Spleen (tissue), 11 donors: ENCODE data around the gene MEGF9. TPM values are rescaled to one million over a fixed set of nuclear protein-coding genes. Genes with fewer than 3 reads are reported as not detected.

ENCODE experiments used
- DNase-seq: peaks from one replicate; pipeline ENCODE4 v3.0.0-alpha.2; 2020
- H3K27ac ChIP-seq, 8 donors: fragments of 200-600 bp; sonication (generic) in 7 of 8; 1 replicate in 4 of 8; 2 replicates in 4 of 8; pipeline versions ENCODE4 v1.5.0 to v1.8.0; 2016 to 2021; ENCODE audit warnings: inconsistent platforms in 4 of 8, mild to moderate bottlenecking in 4 of 8, moderate library complexity in 1 of 8
- H3K27me3 ChIP-seq, 7 donors: fragments of 200-600 bp; sonication (generic) in 6 of 7; replicated peaks in 1 of 7; 1 replicate in 4 of 7; 2 replicates in 3 of 7; pipeline versions ENCODE4 v1.5.0 to v1.8.0; 2016 to 2021; ENCODE audit warnings: inconsistent platforms in 3 of 7, mild to moderate bottlenecking in 1 of 7
- H3K36me3 ChIP-seq, 6 donors: fragments of 200-600 bp; sonication (generic) in 5 of 6; 1 replicate in 4 of 6; 2 replicates in 2 of 6; pipeline versions ENCODE4 v1.5.0 to v1.8.0; 2016 to 2021; ENCODE audit warnings: inconsistent platforms in 2 of 6
- H3K4me1 ChIP-seq, 6 donors: fragments of 200-600 bp; sonication (generic) in 5 of 6; 1 replicate in 3 of 6; 2 replicates in 3 of 6; pipeline versions ENCODE4 v1.5.0 to v1.8.0; 2016 to 2021; ENCODE audit warnings: inconsistent platforms in 3 of 6
- H3K4me3 ChIP-seq, 8 donors: fragments of 200-600 bp; sonication (generic) in 7 of 8; 1 replicate in 4 of 8; 2 replicates in 4 of 8; pipeline versions ENCODE4 v1.5.0 to v1.8.0; 2016 to 2021; ENCODE audit warnings: inconsistent platforms in 4 of 8, mild to moderate bottlenecking in 4 of 8, moderate library complexity in 2 of 8
- H3K9me3 ChIP-seq, 8 donors: fragments of 200-600 bp; sonication (generic) in 7 of 8; 1 replicate in 4 of 8; 2 replicates in 4 of 8; pipeline versions ENCODE4 v1.5.0 to v1.8.0; 2016 to 2021; ENCODE audit warnings: inconsistent platforms in 4 of 8
- POLR2A ChIP-seq, 3 donors: fragments of 450-650 bp; IDR thresholded peaks; one replicate each; pipeline ENCODE4 v1.5.1; 2017; ENCODE audit warnings: antibody characterized with exemption in 3 of 3, mild to moderate bottlenecking in 1 of 3
- POLR2AphosphoS5 ChIP-seq, 3 donors: sonication (generic); formaldehyde crosslinking; IDR thresholded peaks; one replicate each; pipeline ENCODE4 v1.5.1; 2017; ENCODE audit warnings: antibody characterized with exemption in 3 of 3
- WGBS, 5 donors: extraction: QIAGEN DNeasy Blood & Tissue Kit in 3 of 5; methylation state at CpG; one replicate each; pipeline versions ENCODE4 v1.1.5 to v1.1.7; 2013 to 2018; 5-methylcytosine and 5-hydroxymethylcytosine counted together
- intact Hi-C: fragments of 100-400 bp; cut with DNase I; formaldehyde crosslinking; loops from one replicate; pipeline ENCODE4 v1.15.0; 2023; ENCODE audit warnings: low total_unique reads
- polyA plus RNA-seq, 3 donors: library from polyadenylated mRNA; stranded (reverse); fragments of 200-250 nt; gene quantifications; one replicate each; pipeline ENCODE4 v1.2.1, GENCODE V29; 2013
- total RNA-seq, 7 donors: library from RNA; depleted of rRNA in 3 of 7; stranded (reverse); fragments of >200 nt in 3 of 7; fragmentation: NEBNext Ultra II Directional in 4 of 7; extraction: Animal tissue kit (Norgen Biotek cat#: 25700) in 4 of 7; gene quantifications; one replicate each; pipeline versions ENCODE4 v1.1.0 to v1.2.1, GENCODE V29; 2016 to 2021
- TF ChIP-seq, protein P1 (sequence below), 11 experiments: fragments of 200-600 bp in 7 of 11; fragments of 450-650 bp in 4 of 11; sonication (generic) in 4 of 11; IDR thresholded peaks in 8 of 11; conservative IDR thresholded peaks in 3 of 11; 1 replicate in 7 of 11; 2 replicates in 4 of 11; pipeline versions ENCODE4 v1.4.0 to v1.8.0; 2016 to 2021; ENCODE audit warnings: antibody characterized with exemption in 11 of 11, inconsistent platforms in 4 of 11, mild to moderate bottlenecking in 1 of 11
- donor health status: healthy with polysubstance abuse.
- donor health status: DM: no; HTN: no; CAD: no; lungs with moderate emphysema.
- donor health status: DM: no; HTN: no; CAD: no.
- donor health status: Bipolar disorder and iron deficiency.
- donor health status: healthy.
- donor health status: DM: no; HTN: no; CAD: no.
- donor health status: DM: yes; HTN: yes; CAD: no.

Gene MEGF9
- total and polyA plus RNA-seq, 10 donors = 2.2 to 57.3 (median 30.7) TPM

DNA sequence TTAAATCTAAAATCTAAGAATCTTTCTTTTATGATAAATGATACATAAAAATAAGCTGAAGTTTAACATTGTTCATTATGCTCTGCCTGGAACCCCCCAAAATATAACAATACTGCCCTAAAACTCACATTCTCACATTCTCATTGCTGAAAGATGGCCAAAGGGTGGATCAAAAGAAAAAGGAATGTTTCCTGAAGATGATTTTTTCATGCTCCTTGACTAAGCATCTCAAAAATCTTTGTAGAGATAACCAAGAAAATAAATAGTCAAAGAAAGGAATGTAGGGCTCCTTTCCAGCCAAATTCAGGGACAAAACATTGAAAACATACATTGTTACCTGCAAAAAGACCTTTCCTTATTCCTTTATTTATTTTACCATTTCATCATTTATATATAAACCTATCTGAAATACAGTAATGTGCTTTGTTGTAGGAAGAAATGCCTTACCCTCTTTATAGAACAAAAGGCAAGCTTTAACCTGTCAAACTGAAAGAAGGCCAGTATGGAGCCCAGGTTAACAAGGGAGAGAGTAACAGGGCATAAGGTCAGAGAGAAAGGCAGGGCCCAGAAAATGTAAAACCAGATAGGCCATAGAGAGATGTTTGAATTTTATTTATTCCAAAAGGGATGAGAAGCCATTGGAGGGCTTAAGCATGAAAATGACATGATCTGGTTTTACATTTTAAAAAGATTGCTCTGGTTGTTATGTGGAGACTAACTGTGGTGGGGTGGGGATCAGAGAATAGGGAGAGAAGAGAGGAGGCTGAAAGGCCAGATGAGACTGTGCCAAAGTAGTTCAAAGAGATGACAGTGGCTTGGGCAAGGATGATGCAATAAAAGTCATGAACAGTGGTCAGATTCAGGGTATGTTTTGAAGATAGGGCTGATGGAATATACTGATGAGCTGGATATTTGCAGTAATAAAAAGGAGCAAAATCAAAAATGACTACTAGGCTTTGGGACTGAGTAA lies 97.0 kb downstream of the MEGF9 start:
- intact Hi-C loops = no loop called here
- H3K4me1 ChIP-seq = peaks cover 0 to 13% (median 6%) of the 10 kb centered on the region in 6 donors
- H3K4me3 ChIP-seq = no peak overlapping the region
- no peaks in the 10 kb centered on the region for H3K27me3 ChIP-seq
- no peaks in the 10 kb centered on the region for H3K9me3 ChIP-seq
- no peak overlapping the region for H3K27ac ChIP-seq
- peaks cover 0 to 73% (median 4%) of the 10 kb centered on the region in 6 donors for H3K36me3 ChIP-seq
- no peak for TF ChIP-seq POLR2AphosphoS5 (IDR thresholded peaks at IDR 0.05)
- TF ChIP-seq, protein P1, sequence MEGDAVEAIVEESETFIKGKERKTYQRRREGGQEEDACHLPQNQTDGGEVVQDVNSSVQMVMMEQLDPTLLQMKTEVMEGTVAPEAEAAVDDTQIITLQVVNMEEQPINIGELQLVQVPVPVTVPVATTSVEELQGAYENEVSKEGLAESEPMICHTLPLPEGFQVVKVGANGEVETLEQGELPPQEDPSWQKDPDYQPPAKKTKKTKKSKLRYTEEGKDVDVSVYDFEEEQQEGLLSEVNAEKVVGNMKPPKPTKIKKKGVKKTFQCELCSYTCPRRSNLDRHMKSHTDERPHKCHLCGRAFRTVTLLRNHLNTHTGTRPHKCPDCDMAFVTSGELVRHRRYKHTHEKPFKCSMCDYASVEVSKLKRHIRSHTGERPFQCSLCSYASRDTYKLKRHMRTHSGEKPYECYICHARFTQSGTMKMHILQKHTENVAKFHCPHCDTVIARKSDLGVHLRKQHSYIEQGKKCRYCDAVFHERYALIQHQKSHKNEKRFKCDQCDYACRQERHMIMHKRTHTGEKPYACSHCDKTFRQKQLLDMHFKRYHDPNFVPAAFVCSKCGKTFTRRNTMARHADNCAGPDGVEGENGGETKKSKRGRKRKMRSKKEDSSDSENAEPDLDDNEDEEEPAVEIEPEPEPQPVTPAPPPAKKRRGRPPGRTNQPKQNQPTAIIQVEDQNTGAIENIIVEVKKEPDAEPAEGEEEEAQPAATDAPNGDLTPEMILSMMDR (IDR thresholded peaks at IDR 0.05 in 8 of 11, conservative IDR thresholded peaks at IDR 0.05 in 3 of 11) = no peak
- TF ChIP-seq POLR2A (IDR thresholded peaks at IDR 0.05) = no peak
- DNase-seq = no peak

DNA sequence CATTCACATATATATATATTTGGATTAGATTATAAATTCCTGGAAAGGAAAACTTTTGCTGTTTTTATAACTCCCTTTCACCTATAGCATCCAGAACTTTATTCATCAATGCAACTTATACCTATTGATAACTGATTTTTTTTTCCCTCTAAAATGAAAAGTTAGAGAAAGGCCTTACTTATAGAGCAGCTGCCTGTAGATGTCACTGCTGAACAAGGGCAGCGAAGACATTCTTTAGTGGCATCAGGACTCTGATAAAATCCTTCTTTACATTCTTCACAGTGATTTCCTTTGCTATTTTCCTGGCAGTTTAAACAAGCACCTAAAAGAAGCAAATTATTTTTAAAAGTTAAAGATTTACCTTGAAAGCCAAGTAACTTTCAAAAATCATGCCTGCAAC lies 102.1 kb downstream of the MEGF9 start:
- Histone ChIP-seq H3K36me3 (peaks cover 0 to 76% (median 15%) of the 10 kb centered on the region in 6 donors), H3K27ac (no peak overlapping the region), H3K4me1 (no peaks in the 10 kb centered on the region), H3K27me3 (no peaks in the 10 kb centered on the region), H3K9me3 (no peaks in the 10 kb centered on the region), H3K4me3 (no peak overlapping the region)
- intact Hi-C loops = no loop called here
- DNase-seq = no peak
- TF ChIP-seq POLR2AphosphoS5 (IDR thresholded peaks at IDR 0.05) (no peak), POLR2A (IDR thresholded peaks at IDR 0.05) (no peak)
- TF ChIP-seq, protein P1 (IDR thresholded peaks at IDR 0.05 in 8 of 11, conservative IDR thresholded peaks at IDR 0.05 in 3 of 11) = no peak
- 86 to 100% (median 96%) methylated on average over 1 of the region's 1 CpG for WGBS, 5 donors

GRCh38 chr9:120611690-120612068 lies 102.6 kb downstream of the MEGF9 start:
- TF ChIP-seq POLR2A (IDR thresholded peaks at IDR 0.05) = no peak
- no peak for TF ChIP-seq POLR2AphosphoS5 (IDR thresholded peaks at IDR 0.05)
- TF ChIP-seq, protein P1 (IDR thresholded peaks at IDR 0.05 in 8 of 11, conservative IDR thresholded peaks at IDR 0.05 in 3 of 11) = no peak
- H3K27me3 ChIP-seq = no peaks in the 10 kb centered on the region
- H3K4me3 ChIP-seq = no peak overlapping the region
- 94 to 98% (median 97%) methylated on average over 1 of the region's 1 CpG for WGBS, 5 donors
- no peak overlapping the region for H3K27ac ChIP-seq
- peaks cover 0 to 80% (median 18%) of the 10 kb centered on the region in 6 donors for H3K36me3 ChIP-seq
- H3K4me1 ChIP-seq = no peaks in the 10 kb centered on the region
- H3K9me3 ChIP-seq = no peaks in the 10 kb centered on the region
- intact Hi-C loops = no loop called here
- no peak for DNase-seq

GRCh38 chr9:120610975-120611689 lies 103.1 kb downstream of the MEGF9 start:
- no peaks in the 10 kb centered on the region for H3K9me3 ChIP-seq
- no peak overlapping the region for H3K27ac ChIP-seq
- H3K4me1 ChIP-seq = no peaks in the 10 kb centered on the region
- H3K27me3 ChIP-seq = no peaks in the 10 kb centered on the region
- H3K36me3 ChIP-seq = peaks cover 0 to 81% (median 20%) of the 10 kb centered on the region in 6 donors
- H3K4me3 ChIP-seq = no peak overlapping the region
- intact Hi-C loops = no loop called here
- no peak for DNase-seq
- TF ChIP-seq POLR2AphosphoS5 (IDR thresholded peaks at IDR 0.05) (no peak), POLR2A (IDR thresholded peaks at IDR 0.05) (no peak)
- TF ChIP-seq, protein P1 (IDR thresholded peaks at IDR 0.05 in 8 of 11, conservative IDR thresholded peaks at IDR 0.05 in 3 of 11) = peak in 1 of 11 experiments; percentile 17
